Measurements from ENCODE around the gene ITGA8.
"Not testable (repeated sequence)": the region's sequence is repeated elsewhere in the genome, so short reads cannot be mapped to it uniquely, and the experiment has no call there.

The ITGA8 gene

DNA sequence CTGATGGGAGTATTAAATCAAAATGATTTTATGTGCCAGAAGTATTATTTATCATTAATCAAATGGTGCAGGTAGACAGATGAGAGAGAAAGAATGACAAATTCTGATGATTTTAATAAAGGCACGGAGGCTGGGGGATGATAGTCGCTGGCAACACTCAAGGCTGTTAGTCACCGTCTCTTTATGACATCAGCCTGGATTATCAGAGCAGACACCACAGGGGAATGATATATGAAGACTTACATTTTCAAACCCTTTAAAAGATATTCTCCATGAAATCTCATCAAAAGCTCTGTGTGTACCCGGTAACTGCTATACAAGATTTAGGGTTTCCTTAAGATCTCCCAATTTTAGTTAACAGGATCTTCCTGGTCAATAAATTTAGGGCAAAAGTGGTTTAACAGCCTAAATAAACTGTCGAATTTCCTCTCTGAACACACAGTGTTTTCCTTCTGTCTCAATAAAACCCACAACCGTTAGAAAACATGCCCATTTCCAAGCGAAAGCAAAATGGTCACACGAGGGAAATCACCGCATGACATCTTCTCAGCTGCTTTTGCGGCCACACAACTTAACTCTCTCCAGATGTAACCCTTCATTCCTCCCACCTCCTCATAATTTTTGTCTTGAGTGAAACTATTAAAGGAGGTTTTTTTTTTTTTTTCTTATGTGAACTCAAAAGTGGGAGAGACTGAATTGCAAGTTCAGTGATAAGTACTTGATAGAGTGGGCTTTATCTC, 215.5 kb downstream of the ITGA8 start:
- DNase-seq = no peak

- no peak for DNase-seq
Observed at GRCh38 chr10:15494850-15495506, 224.7 kb downstream of the ITGA8 start.

DNA sequence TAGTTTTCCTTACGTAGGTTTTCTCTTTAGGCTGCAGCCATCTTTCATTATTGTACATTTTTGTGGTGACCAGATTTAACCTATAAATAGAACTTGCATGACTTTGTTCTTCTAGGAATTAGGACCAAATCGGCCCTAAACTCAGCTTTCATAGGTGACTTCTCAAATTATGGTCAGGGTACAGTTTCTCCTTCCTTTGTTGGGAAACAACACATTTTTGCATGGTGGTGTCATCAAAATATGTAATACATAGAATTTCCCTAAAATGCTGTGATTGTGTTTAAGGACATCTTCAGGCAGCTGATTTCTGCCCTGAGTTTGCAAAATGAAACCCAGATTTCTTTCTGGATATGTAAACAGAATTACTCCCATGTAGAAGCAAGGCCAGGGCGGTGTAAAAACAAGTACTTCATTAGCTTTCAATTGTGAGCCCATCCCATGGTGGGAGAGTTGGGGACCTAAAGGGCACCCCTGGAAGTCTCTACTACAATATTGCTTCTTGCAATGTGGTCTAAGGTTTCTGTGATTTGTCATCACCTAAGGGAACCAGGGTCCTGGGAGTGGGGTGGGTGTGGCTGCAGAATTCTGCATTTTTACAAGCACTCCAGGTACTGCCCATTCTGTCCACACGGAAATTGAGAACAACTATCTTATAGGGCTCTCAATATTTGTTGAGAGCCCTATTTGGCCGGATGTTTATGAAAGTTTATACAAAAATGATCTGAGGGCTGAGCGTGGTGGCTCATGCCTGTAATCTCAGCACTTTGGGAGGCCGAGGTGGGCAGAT, 227.7 kb downstream of the ITGA8 start:
- no peak for DNase-seq

DNA sequence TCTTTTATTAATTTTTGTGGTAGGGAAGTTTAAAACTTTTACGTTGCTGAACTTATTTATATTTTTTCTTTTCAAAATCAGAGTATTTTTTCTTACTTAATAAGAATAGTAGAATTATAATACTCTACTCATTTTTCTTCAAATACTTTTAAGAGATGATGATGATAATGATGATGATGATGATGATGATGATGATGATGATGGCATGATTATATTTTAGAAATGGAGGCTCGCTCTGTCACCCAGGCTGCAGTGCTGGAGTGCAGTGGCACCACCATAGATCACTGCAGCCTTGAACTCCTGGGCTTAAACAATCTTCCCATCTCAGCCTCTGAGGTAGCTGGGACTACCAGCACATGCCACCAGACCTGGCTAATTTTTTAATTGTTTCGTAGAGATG, 230.3 kb downstream of the ITGA8 start:
- no peak for DNase-seq

DNA sequence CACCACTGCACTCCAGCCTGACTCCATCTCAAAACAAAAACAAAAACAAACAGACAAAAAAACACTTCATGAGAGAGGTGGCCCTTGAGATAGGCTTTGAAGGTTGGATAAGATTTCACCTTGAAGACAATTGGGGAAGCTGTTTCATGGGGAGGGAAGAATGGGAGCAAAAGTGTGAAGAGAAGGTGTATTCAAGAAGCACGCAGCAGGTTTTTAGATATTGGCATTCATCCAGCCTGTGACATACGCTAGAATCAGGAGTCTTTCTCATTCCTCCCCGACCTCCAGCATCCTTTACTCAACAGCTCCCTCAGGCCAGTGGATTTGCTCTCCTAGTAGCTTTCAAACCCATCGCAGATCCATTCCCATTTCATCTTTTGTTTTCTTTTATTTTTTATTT, 232.3 kb downstream of the ITGA8 start:
- no peak for DNase-seq

DNA sequence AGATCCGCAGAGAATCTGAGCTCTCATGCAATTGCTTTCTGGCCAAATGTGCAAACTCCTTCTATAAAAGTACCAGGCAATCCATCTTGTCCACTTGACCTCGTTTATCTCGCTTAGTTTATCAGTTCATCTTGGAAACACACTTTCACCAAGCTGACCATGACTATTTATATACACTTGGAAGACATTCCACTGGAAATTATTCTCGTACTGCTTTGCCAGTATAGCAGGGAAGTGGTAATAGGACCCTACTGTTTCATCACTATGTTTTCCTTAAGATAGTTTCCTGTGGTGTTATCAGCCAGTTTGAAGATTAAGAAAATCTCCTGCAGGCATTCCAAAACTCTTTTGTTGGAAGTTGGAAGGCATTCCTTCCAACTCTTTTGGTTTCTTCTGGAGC, 233.3 kb downstream of the ITGA8 start:
- DNase-seq = no peak

DNA sequence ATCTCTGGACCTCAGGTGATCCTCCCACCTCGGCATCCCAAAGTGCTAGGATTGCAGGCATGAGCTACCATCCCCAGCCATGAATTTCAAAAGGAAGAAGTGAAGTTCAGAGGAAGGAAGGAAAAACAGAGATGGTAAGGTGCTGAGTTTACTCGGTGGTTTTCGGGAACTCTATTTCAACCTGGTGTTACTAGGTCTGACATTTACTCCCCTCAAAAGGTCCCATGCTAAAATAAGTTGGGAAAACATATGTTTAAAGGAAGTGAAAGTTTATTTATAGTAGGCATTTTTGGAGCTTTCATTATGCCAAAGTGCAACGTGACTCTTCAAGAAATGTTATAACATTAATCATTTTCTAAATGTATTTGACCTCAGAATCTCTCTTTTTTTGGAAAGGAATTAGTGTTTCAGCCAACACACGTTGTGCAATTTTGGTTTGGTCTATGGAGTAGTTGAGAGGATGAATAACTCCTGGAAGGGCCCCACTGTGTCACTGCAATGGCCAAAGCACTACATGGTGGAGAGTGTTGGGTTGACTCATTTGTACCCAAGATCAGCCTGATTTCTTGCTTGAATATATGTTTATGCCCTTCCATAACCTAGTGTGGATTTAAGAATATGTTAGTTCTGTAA, 233.9 kb downstream of the ITGA8 start:
- no peak for DNase-seq

DNA sequence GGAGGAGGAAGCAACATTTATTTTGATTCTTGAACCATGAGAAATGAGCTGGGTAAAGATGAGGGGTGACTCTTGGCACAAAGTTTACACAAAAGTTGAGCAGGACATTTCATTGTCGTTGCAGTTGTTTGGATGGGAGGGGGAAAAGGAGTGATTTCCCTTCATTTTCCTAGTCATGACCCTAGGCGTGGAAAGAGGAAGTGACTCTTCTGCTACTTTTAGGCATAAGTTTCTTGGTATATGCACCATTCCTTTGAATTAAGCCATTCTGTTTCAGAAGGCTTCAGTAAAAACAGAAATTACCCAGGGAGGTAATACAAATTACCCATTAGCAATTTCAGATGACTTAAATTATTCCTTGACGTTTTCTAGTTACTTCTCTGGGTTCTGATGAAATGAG, 234.7 kb downstream of the ITGA8 start:
- no peak for DNase-seq

- no peak for DNase-seq
Observed at GRCh38 chr10:15484128-15484527, 235.6 kb downstream of the ITGA8 start.

GRCh38 chr10:15483215-15484075, 236.3 kb downstream of the ITGA8 start:
- no peak for DNase-seq

DNA sequence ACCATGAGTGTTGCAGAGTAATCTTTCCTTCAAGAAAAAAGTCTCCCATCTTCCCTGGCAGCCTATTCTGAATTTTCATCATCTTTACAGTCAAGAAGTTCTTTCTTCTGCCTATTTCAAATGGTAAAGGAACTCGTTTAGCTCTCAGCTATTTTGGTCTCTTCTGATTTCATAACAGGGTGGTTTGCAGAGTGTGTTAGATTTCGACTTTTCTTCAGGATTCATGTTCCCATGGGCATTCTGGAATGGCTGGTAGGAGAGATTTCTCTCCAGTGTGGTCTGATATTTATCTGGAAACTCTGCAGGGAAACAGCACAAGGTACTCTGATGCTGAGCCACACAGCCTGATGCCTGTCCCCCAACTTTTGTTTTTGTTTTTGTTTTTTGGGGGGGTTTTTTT, 237.6 kb downstream of the ITGA8 start:
- DNase-seq = no peak

- DNase-seq = no peak
Observed at GRCh38 chr10:15478950-15479349, 240.8 kb downstream of the ITGA8 start.

DNA sequence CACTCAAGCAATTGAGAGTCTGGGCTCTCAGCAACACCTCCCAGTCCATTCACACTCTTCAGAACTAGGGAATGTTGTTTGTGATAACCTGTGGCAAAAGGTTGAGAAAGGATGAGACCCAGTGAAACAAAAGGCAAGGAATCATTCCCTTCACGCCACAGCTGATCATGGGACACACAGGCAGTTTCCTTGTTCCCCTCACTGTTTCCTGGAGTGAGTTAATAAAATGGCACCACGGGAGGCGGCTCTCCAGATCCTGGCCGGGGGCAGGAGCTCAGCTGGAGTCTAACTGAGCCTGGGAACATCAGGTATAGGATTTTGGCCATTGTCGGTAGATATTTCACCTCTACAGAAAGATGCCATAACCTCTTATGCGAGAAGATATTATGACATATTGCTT, 241.3 kb downstream of the ITGA8 start:
- DNase-seq = no peak

GRCh38 chr10:15476337-15476736, 243.4 kb downstream of the ITGA8 start:
- DNase-seq = no peak

DNA sequence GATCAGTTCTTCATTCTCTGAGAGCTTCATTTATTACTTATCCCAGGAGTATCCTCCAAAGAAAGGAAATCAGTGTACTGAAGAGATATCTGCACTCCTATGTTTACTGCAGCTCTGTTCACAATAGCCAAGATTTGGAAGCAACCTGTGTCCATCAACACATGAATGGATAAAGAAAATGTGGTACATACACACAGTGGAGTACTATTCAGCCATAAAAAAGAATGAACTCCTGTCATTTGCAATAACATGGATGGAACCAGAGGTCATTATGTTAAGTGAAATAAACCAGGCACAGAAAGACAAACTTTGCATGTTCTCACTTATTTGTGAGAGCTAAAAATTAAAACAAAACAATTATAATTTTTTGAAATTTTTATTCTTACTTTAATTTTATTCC, 244.3 kb downstream of the ITGA8 start:
- not testable (repeated sequence) for DNase-seq

- no peak for DNase-seq
Observed at GRCh38 chr10:15474671-15475070, 245.1 kb downstream of the ITGA8 start.

DNA sequence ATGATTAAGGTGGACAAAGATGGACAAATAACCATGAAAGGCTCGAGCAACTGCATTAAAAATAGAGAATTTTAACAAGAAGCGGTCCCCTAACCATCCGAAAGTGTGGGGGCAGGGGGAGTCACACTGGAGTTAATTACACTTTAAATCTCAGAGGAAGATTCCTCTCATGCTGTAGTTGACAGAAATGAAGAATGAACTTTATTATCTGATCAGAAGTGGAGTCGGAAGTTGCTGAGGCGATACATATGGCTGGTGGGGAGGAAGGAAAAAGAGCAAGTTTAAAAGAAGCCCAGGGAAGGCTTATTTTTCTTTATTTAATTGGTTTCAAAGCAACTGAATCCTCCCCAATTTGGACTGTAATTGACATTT, 246.3 kb downstream of the ITGA8 start:
- DNase-seq = no peak

GRCh38 chr10:15472431-15473395, 247.0 kb downstream of the ITGA8 start:
- DNase-seq = no peak

DNA sequence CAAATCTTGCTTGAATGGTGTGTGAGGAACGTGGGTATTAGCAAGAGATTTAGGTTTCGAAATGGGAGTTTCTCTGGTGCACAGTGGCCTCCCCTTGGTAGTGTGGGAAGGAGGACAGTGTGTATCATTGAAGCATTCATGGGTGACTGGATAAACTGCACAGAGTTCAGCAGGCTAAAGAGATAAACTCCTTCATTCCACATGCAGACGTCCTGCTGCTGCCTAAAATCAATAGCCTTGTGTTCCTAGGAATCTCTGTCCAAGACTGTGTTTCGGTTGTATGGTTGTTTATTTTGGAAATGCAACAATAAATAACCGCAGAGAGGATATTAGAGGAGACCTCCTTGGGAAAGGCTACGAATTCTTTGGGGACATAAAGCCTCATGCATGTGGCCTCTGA, 247.7 kb downstream of the ITGA8 start:
- no peak for DNase-seq

- DNase-seq = no peak
Observed at GRCh38 chr10:15469111-15469510, 250.6 kb downstream of the ITGA8 start.
